HepG2 (cell line): Measurements from ENCODE around the gene GLRA1. TPM values are rescaled to one million over a fixed set of nuclear protein-coding genes. Genes with fewer than 3 reads are reported as not detected.

Experiments
- ATAC-seq: fragments of 200-7000 bp; cut with Tn5 transposase; 3 replicates; pipeline ENCODE4 v1.9.1; 2020; ENCODE audit warnings: mild to moderate bottlenecking, moderate library complexity
- BruUV-seq: library from RNA; stranded (reverse); fragments of 400-500 nt; replicated peaks from 2 replicates; lab custom pipeline; 2021; lab: Mats Ljungman, UMichigan
- CTCF ChIA-PET: fragments of 300-600 bp; formaldehyde crosslinking; extraction: SDS; loops from one replicate; lab custom pipeline; 2021; ENCODE audit warnings: low total read pairs, inconsistent platforms, low intra/inter-chr PET ratio; lab: Yijun Ruan, JAX
- POLR2A ChIA-PET: fragments of 350-600 bp; sonication (Branson Sonifier 250); formaldehyde crosslinking; loops from one replicate; lab custom pipeline; 2020; ENCODE audit warnings: antibody characterized with exemption, inconsistent platforms; lab: Yijun Ruan, JAX
- DNase-seq: peaks from one replicate; pipeline ENCODE4 v3.0.0-alpha.2; 2015; ENCODE audit warnings: low spot score
- FAIRE-seq: peaks from 3 replicates; lab custom pipeline; 2011; peaks lifted over from hg19 to GRCh38; lab: Jason Lieb, UNC
- H2AFZ ChIP-seq: one replicate; pipeline ENCODE4 v1.6.1; 2011; ENCODE audit warnings: low read length, inconsistent platforms
- H3K27ac ChIP-seq: fragments of 300-600 bp; 3 replicates; pipeline ENCODE4 v1.8.0; 2011; ENCODE audit warnings: mixed run types, mild to moderate bottlenecking, mixed read lengths, low read length, inconsistent platforms; ENCODE audit not compliant: insufficient read depth; ENCODE audit errors: extremely low read length
- H3K27me3 ChIP-seq, 2 experiments: fragments of 200-600 bp in 1 of 2; 2 replicates in 1 of 2; 3 replicates in 1 of 2; pipeline versions ENCODE4 v1.6.0 to v1.8.0; 2011; ENCODE audit warnings: low read length in 2 of 2, mild to moderate bottlenecking in 2 of 2, moderate library complexity in 2 of 2, inconsistent platforms in 1 of 2; ENCODE audit not compliant: insufficient read depth in 2 of 2, control insufficient read depth in 1 of 2
- H3K36me3 ChIP-seq, 2 experiments: fragments of 200-600 bp in 1 of 2; replicated peaks in 1 of 2; 2 replicates in 1 of 2; 3 replicates in 1 of 2; pipeline versions ENCODE4 v1.5.1 to v1.8.0; 2011; ENCODE audit warnings: low read length in 2 of 2, inconsistent platforms in 1 of 2; ENCODE audit not compliant: insufficient read depth in 2 of 2, control insufficient read depth in 1 of 2
- H3K4me1 ChIP-seq: 2 replicates; pipeline ENCODE4 v1.5.1; 2012; ENCODE audit warnings: low read length, inconsistent platforms; ENCODE audit not compliant: insufficient read depth
- H3K4me2 ChIP-seq: 2 replicates; pipeline ENCODE4 v1.6.0; 2011; ENCODE audit warnings: low read depth, low read length, inconsistent platforms
- H3K4me3 ChIP-seq, 3 experiments: fragments of 200-600 bp in 1 of 3; sonication (generic), shearing (Covaris generic) in 1 of 3; replicated peaks in 1 of 3; 2 replicates each; pipeline ENCODE4 v1.5.1; 2011 to 2016; ENCODE audit warnings: low read length in 3 of 3, inconsistent platforms in 2 of 3, low read depth in 2 of 3, mild to moderate bottlenecking in 2 of 3, control low read depth in 1 of 3, mixed read lengths in 1 of 3; ENCODE audit not compliant: insufficient read depth in 1 of 3
- H3K79me2 ChIP-seq: one replicate; pipeline ENCODE4 v1.6.1; 2011; ENCODE audit warnings: low read length, inconsistent platforms; ENCODE audit not compliant: insufficient read depth
- H3K9ac ChIP-seq: 2 replicates; pipeline ENCODE4 v1.6.0; 2011; ENCODE audit warnings: mild to moderate bottlenecking, low read depth, low read length, inconsistent platforms; ENCODE audit not compliant: insufficient read depth
- H3K9me3 ChIP-seq: 2 replicates; pipeline ENCODE4 v1.5.1; 2012; ENCODE audit warnings: mild to moderate bottlenecking, low read length
- H4K20me1 ChIP-seq: 2 replicates; pipeline ENCODE4 v1.6.0; 2011; ENCODE audit warnings: inconsistent platforms, mild to moderate bottlenecking, low read length, moderate library complexity; ENCODE audit not compliant: insufficient read depth
- DNMT3B ChIP-seq: conservative IDR thresholded peaks from 2 replicates; pipeline ENCODE4 v1.6.1; 2016; ENCODE audit warnings: missing biosample characterization, control low read depth
- KMT2B ChIP-seq: IDR thresholded peaks from 2 replicates; pipeline ENCODE4 v1.6.1; 2016; ENCODE audit warnings: missing genetic modification reagents, missing compliant biosample characterization
- ZFP36L2 ChIP-seq: sonication (generic); formaldehyde crosslinking; IDR thresholded peaks from 2 replicates; pipeline ENCODE4 v1.4.0; 2020; ENCODE audit warnings: missing genetic modification reagents
- ZNF362 ChIP-seq: sonication (generic); formaldehyde crosslinking; IDR thresholded peaks from 2 replicates; pipeline ENCODE4 v1.4.0; 2020; ENCODE audit warnings: missing genetic modification reagents, mild to moderate bottlenecking, borderline replicate concordance
- ZNF629 ChIP-seq: sonication (generic); formaldehyde crosslinking; conservative IDR thresholded peaks from 2 replicates; pipeline ENCODE4 v1.5.0; 2020; ENCODE audit warnings: missing genetic modification reagents
- WGBS: methylation state at CpG from one replicate; pipeline ENCODE4 v1.1.6; 2017; ENCODE audit warnings: low lambda C conversion rate; 5-methylcytosine and 5-hydroxymethylcytosine counted together
- in situ Hi-C: cut with HindIII; loops from 2 replicates; pipeline ENCODE4 v1.10.0; 2017; ENCODE audit warnings: low pct_unique_long_range_greater_than_20kb; ENCODE audit not compliant: extremely low pct_ligation_motif_present
- intact Hi-C: fragments of 100-400 bp; cut with micrococcal nuclease; formaldehyde crosslinking; loops from one replicate; pipeline ENCODE4 v1.10.0; 2022; ENCODE audit not compliant: unreplicated experiment
- polyA plus RNA-seq, 8 experiments: library from polyadenylated mRNA; depleted of rRNA in 3 of 8; stranded (reverse) in 7 of 8; unstranded in 1 of 8; fragments of >200 nt; fragmentation: Illumina TruSeq in 4 of 8; extraction: Trizol in 4 of 8; gene quantifications; 2 replicates each; pipeline versions ENCODE4 v1.2.1 to v1.2.3, GENCODE V29; 2011 to 2016; ENCODE audit warnings: low read depth in 4 of 8, missing spikeins in 1 of 8, mixed read lengths in 1 of 8; ENCODE audit not compliant: insufficient read depth in 1 of 8
- total RNA-seq, 5 experiments: library from RNA; depleted of rRNA; stranded (reverse); fragments of >200 nt; fragmentation: Illumina TruSeq; extraction: Trizol; gene quantifications; 2 replicates each; pipeline ENCODE4 v1.2.3, GENCODE V29; 2016; ENCODE audit warnings: low read depth in 1 of 5
- TF ChIP-seq, protein P1 (sequence below): sonication (generic); formaldehyde crosslinking; IDR thresholded peaks from 2 replicates; pipeline ENCODE4 v1.5.0; 2020; ENCODE audit warnings: mild to moderate bottlenecking, missing genetic modification reagents, borderline replicate concordance

GLRA1 gene
- total and polyA plus RNA-seq, 2 of the 13 experiments (the other 11 are each of a cell fraction or from before 2014, with no cell fraction given) = not detected

DNA sequence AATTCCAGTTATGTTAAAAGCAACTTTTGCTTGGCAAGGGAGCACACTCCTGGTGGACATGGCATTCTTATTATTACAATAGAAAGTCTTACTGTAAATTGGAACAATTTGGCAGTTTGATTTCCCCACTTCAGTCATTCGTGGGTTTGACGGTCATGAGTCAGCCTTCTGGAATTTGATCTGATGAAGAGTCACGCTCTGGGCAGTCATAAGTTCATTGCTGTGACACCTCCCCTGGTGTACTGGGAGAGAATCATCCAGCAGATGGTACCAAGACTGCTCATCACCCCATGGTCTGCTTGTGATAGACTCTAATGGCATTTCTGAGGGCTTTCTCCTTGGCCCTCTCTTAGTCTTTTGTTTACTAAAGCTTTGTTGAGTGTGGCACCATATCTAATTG lies 53.8 kb downstream of the GLRA1 start:
- H3K9ac ChIP-seq = no peak overlapping the region
- TF ChIP-seq ZNF629 (CRISPR knock-in tag) (no peak), ZNF362 (CRISPR knock-in tag) (no peak), ZFP36L2 (CRISPR knock-in tag) (no peak), KMT2B (CRISPR knock-in tag) (no peak), DNMT3B (CRISPR knock-in tag) (no peak)
- TF ChIP-seq, protein P1, sequence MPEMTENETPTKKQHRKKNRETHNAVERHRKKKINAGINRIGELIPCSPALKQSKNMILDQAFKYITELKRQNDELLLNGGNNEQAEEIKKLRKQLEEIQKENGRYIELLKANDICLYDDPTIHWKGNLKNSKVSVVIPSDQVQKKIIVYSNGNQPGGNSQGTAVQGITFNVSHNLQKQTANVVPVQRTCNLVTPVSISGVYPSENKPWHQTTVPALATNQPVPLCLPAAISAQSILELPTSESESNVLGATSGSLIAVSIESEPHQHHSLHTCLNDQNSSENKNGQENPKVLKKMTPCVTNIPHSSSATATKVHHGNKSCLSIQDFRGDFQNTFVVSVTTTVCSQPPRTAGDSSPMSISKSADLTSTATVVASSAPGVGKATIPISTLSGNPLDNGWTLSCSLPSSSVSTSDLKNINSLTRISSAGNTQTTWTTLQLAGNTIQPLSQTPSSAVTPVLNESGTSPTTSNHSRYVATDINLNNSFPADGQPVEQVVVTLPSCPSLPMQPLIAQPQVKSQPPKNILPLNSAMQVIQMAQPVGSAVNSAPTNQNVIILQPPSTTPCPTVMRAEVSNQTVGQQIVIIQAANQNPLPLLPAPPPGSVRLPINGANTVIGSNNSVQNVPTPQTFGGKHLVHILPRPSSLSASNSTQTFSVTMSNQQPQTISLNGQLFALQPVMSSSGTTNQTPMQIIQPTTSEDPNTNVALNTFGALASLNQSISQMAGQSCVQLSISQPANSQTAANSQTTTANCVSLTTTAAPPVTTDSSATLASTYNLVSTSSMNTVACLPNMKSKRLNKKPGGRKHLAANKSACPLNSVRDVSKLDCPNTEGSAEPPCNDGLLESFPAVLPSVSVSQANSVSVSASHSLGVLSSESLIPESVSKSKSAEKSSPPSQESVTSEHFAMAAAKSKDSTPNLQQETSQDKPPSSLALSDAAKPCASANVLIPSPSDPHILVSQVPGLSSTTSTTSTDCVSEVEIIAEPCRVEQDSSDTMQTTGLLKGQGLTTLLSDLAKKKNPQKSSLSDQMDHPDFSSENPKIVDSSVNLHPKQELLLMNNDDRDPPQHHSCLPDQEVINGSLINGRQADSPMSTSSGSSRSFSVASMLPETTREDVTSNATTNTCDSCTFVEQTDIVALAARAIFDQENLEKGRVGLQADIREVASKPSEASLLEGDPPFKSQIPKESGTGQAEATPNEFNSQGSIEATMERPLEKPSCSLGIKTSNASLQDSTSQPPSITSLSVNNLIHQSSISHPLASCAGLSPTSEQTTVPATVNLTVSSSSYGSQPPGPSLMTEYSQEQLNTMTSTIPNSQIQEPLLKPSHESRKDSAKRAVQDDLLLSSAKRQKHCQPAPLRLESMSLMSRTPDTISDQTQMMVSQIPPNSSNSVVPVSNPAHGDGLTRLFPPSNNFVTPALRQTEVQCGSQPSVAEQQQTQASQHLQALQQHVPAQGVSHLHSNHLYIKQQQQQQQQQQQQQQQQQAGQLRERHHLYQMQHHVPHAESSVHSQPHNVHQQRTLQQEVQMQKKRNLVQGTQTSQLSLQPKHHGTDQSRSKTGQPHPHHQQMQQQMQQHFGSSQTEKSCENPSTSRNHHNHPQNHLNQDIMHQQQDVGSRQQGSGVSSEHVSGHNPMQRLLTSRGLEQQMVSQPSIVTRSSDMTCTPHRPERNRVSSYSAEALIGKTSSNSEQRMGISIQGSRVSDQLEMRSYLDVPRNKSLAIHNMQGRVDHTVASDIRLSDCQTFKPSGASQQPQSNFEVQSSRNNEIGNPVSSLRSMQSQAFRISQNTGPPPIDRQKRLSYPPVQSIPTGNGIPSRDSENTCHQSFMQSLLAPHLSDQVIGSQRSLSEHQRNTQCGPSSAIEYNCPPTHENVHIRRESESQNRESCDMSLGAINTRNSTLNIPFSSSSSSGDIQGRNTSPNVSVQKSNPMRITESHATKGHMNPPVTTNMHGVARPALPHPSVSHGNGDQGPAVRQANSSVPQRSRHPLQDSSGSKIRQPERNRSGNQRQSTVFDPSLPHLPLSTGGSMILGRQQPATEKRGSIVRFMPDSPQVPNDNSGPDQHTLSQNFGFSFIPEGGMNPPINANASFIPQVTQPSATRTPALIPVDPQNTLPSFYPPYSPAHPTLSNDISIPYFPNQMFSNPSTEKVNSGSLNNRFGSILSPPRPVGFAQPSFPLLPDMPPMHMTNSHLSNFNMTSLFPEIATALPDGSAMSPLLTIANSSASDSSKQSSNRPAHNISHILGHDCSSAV = no peak
- CTCF ChIA-PET = no interaction called here
- H3K27me3 ChIP-seq = no peaks in the 10 kb centered on the region
- no peak overlapping the region for H3K4me2 ChIP-seq
- DNase-seq (no peak), FAIRE-seq (no peak), ATAC-seq (no peak)
- H2AFZ ChIP-seq = no peak overlapping the region
- H3K36me3 ChIP-seq = no peaks in the 10 kb centered on the region
- H3K4me3 ChIP-seq = no peak overlapping the region
- H4K20me1 ChIP-seq = no peaks in the 10 kb centered on the region
- intact Hi-C loops (no loop called here), in situ Hi-C loops (no loop called here)
- no peaks in the 10 kb centered on the region for H3K79me2 ChIP-seq
- H3K27ac ChIP-seq = no peak overlapping the region
- no peaks in the 10 kb centered on the region for H3K4me1 ChIP-seq
- POLR2A ChIA-PET = no interaction called here
- no TSS peak for BruUV-seq
- no peaks in the 10 kb centered on the region for H3K9me3 ChIP-seq
- WGBS = 20% methylated on average over 3 of the region's 3 CpGs
